Keratinocyte (primary cell): Measurements from ENCODE around the gene CD96. TPM values are rescaled to one million over a fixed set of nuclear protein-coding genes. Genes with fewer than 3 reads are reported as not detected.

Experiments used
- DNase-seq: peaks from one replicate; pipeline ENCODE4 v3.0.0-alpha.2; 2011; ENCODE audit warnings: low read depth, missing footprints, low spot score
- FAIRE-seq: peaks from 2 replicates; lab custom pipeline; 2011; peaks lifted over from hg19 to GRCh38; lab: Jason Lieb, UNC
- H2AFZ ChIP-seq: 2 replicates; pipeline ENCODE4 v1.6.0; 2012; ENCODE audit warnings: low read length, control low read depth, inconsistent platforms; ENCODE audit not compliant: control insufficient read depth
- H3K27ac ChIP-seq: 2 replicates; pipeline ENCODE4 v1.5.1; 2011; ENCODE audit warnings: low read length; ENCODE audit not compliant: control insufficient read depth, insufficient read depth
- H3K27me3 ChIP-seq: 3 replicates; pipeline ENCODE4 v1.6.0; 2011; ENCODE audit warnings: low read length; ENCODE audit not compliant: control insufficient read depth, insufficient read depth; ENCODE audit errors: extremely low read depth
- H3K36me3 ChIP-seq, 2 experiments: 2 replicates in 1 of 2; 3 replicates in 1 of 2; pipeline ENCODE4 v1.5.1; 2011; ENCODE audit warnings: low read length in 2 of 2, mild to moderate bottlenecking in 1 of 2; ENCODE audit not compliant: control insufficient read depth in 2 of 2, insufficient read depth in 2 of 2; ENCODE audit errors: extremely low read depth in 1 of 2
- H3K4me1 ChIP-seq: 3 replicates; pipeline ENCODE4 v1.5.1; 2011; ENCODE audit warnings: low read length; ENCODE audit not compliant: control insufficient read depth, insufficient read depth; ENCODE audit errors: extremely low read depth
- H3K4me2 ChIP-seq: 3 replicates; pipeline ENCODE4 v1.6.0; 2011; ENCODE audit warnings: low read depth, low read length; ENCODE audit not compliant: control insufficient read depth, insufficient read depth; ENCODE audit errors: extremely low read depth
- H3K4me3 ChIP-seq, 3 experiments: fragments of 200-600 bp in 1 of 3; sonication (generic) in 1 of 3; 2 replicates in 2 of 3; 3 replicates in 1 of 3; pipeline ENCODE4 v1.5.1; 2011 to 2016; ENCODE audit warnings: low read length in 3 of 3, mild to moderate bottlenecking in 3 of 3, control low read depth in 2 of 3, inconsistent platforms in 1 of 3, low read depth in 1 of 3, mixed read lengths in 1 of 3, mixed run types in 1 of 3, moderate library complexity in 1 of 3; ENCODE audit not compliant: control insufficient read depth in 2 of 3, insufficient read depth in 2 of 3; ENCODE audit errors: extremely low read depth in 1 of 3
- H3K79me2 ChIP-seq: 2 replicates; pipeline ENCODE4 v1.6.0; 2012; ENCODE audit warnings: low read length; ENCODE audit not compliant: control insufficient read depth, insufficient read depth
- H3K9ac ChIP-seq: 3 replicates; pipeline ENCODE4 v1.6.0; 2011; ENCODE audit warnings: low read length; ENCODE audit not compliant: control insufficient read depth, insufficient read depth; ENCODE audit errors: extremely low read depth
- H3K9me1 ChIP-seq: 3 replicates; pipeline ENCODE4 v1.6.0; 2011; ENCODE audit warnings: low read length; ENCODE audit not compliant: control insufficient read depth, insufficient read depth; ENCODE audit errors: extremely low read depth
- H3K9me3 ChIP-seq: 2 replicates; pipeline ENCODE4 v1.5.1; 2012; ENCODE audit warnings: low read depth, low read length; ENCODE audit not compliant: control insufficient read depth
- H4K20me1 ChIP-seq: 3 replicates; pipeline ENCODE4 v1.6.0; 2011; ENCODE audit warnings: low read length; ENCODE audit not compliant: control insufficient read depth, insufficient read depth; ENCODE audit errors: extremely low read depth
- EZH2 ChIP-seq: IDR thresholded peaks from one replicate; pipeline ENCODE4 v1.6.1; 2012; ENCODE audit warnings: inconsistent platforms, mild to moderate bottlenecking, low read length, moderate library complexity
- dilution Hi-C: fragments of 300-500 bp; cut with MboI; formaldehyde crosslinking; loops from one replicate; pipeline ENCODE4 v1.7.0; 2020; ENCODE audit warnings: low sequenced_read_pairs; ENCODE audit not compliant: extremely low pct_ligation_motif_present
- polyA plus RNA-seq, 5 experiments: library from polyadenylated mRNA; depleted of rRNA in 3 of 5; stranded (reverse) in 3 of 5; stranded (forward) in 1 of 5; unstranded in 1 of 5; fragments of >200 nt; gene quantifications; 1 replicate in 1 of 5; 2 replicates in 3 of 5; 3 replicates in 1 of 5; pipeline versions ENCODE4 v1.2.1 to v1.2.3, GENCODE V29; 2011 to 2012; ENCODE audit warnings: missing spikeins in 2 of 5, low read depth in 1 of 5, low replicate concordance in 1 of 5
- TF ChIP-seq, protein P1 (sequence below), 3 experiments: IDR thresholded peaks in 1 of 3; conservative IDR thresholded peaks in 1 of 3; optimal IDR thresholded peaks in 1 of 3; 2 replicates in 2 of 3; 3 replicates in 1 of 3; pipeline versions ENCODE3 to v1.5.1; 2011; ENCODE audit warnings: low read length in 3 of 3, mild to moderate bottlenecking in 3 of 3, moderate library complexity in 2 of 3, control low read depth in 1 of 3, inconsistent platforms in 1 of 3; ENCODE audit not compliant: insufficient read depth in 2 of 3; ENCODE audit errors: extremely low read depth in 1 of 3

The CD96 gene
- polyA plus RNA-seq, 1 donor (not counting 4 experiments of a cell fraction or from before 2014, with no cell fraction given) = 0.13 TPM

DNA sequence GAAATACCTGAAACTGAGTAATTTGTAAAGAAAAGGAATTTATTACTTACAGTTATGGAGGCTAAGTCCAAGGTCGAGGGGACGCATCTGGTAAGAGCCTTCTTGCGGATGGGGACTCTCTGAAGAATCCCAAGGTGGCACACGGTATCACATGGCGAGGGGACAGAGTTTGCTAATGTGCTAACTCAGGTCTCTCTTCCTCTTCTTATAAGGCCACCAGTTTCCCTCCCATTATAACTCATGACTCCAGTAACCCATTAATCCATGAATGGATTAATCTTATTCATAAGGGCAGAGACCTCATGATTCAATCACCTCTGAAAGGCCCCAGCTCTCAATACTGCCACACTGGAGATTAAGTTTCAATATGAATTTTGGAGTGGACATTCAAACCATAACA, 37.5 kb downstream of the CD96 start:
- dilution Hi-C loops = loop anchor here (25.0 kb wide), 1 partner anchor 108 kb away; no protein-coding TSS in a partner anchor
- no peak overlapping the region for H3K27ac ChIP-seq
- no peak for FAIRE-seq

DNA sequence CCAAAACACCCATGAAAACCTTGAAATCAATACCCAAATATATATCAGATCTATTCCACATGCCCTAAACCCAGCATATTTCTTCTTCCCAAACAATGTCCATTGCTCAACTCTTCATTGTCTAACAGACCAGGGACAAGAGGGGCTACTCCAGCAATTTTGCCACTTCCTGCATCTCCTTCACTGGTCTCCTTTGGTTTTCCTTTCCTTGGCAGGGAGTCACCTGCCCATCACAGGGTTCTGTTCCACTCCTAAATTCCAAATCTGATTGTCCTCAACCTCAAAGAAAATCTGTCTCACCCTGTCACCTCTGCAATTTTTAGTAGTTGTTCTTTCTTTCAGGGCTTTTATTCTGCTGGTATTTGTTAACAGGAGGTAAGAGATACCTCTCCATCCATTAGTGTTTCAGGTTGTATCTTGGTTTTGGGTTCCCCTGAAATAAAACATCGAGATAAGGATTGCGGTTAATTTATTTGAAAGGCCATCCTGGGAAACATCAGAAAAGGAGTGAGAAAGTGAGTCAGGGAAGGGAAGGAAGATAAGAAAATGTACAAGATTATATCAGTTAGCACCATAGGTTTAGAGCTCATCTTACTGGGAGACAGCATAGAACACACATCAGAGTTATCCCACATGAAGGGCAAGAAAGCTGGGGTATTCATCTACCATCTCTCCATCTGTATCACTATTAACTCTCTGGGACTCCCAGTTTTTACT, 39.6 kb downstream of the CD96 start:
- Histone ChIP-seq H3K27ac (peak overlapping the region; percentile 16), H3K4me2 (peak overlapping the region; percentile 58), H4K20me1 (no peaks in the 10 kb centered on the region), H3K4me1 (peaks cover 49% of the 10 kb centered on the region), H3K27me3 (no peaks in the 10 kb centered on the region), H3K9ac (no peak overlapping the region), H3K79me2 (no peaks in the 10 kb centered on the region), H3K9me1 (no peaks in the 10 kb centered on the region), H3K4me3 (no peak overlapping the region), H3K9me3 (no peaks in the 10 kb centered on the region), H2AFZ (no peak overlapping the region), H3K36me3 (no peaks in the 10 kb centered on the region)
- FAIRE-seq (no peak), DNase-seq (no peak)
- dilution Hi-C loops = loop anchor here (25.0 kb wide), 1 partner anchor 106 kb away; no protein-coding TSS in a partner anchor
- TF ChIP-seq, protein P1, sequence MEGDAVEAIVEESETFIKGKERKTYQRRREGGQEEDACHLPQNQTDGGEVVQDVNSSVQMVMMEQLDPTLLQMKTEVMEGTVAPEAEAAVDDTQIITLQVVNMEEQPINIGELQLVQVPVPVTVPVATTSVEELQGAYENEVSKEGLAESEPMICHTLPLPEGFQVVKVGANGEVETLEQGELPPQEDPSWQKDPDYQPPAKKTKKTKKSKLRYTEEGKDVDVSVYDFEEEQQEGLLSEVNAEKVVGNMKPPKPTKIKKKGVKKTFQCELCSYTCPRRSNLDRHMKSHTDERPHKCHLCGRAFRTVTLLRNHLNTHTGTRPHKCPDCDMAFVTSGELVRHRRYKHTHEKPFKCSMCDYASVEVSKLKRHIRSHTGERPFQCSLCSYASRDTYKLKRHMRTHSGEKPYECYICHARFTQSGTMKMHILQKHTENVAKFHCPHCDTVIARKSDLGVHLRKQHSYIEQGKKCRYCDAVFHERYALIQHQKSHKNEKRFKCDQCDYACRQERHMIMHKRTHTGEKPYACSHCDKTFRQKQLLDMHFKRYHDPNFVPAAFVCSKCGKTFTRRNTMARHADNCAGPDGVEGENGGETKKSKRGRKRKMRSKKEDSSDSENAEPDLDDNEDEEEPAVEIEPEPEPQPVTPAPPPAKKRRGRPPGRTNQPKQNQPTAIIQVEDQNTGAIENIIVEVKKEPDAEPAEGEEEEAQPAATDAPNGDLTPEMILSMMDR (optimal IDR thresholded peaks at IDR 0.05 in 1 of 3, IDR thresholded peaks at IDR 0.05 in 1 of 3, conservative IDR thresholded peaks at IDR 0.05 in 1 of 3; ENCODE audit: extremely low read depth in 1 of 3, insufficient read depth in 2 of 3, low read length in 3 of 3) = no peak
- TF ChIP-seq EZH2 = no peak

More for the DNA sequence above, 37.5 kb downstream of the CD96 start:
- Histone ChIP-seq H3K9ac (no peak overlapping the region), H3K4me2 (no peak overlapping the region), H3K27me3 (no peaks in the 10 kb centered on the region), H3K9me1 (no peaks in the 10 kb centered on the region), H2AFZ (no peak overlapping the region), H3K4me3 (no peak overlapping the region), H3K9me3 (no peaks in the 10 kb centered on the region), H4K20me1 (no peaks in the 10 kb centered on the region), H3K4me1 (peaks cover 35% of the 10 kb centered on the region), H3K79me2 (no peaks in the 10 kb centered on the region), H3K36me3 (no peaks in the 10 kb centered on the region)
- no peak for DNase-seq
- TF ChIP-seq, protein P1 (optimal IDR thresholded peaks at IDR 0.05 in 1 of 3, IDR thresholded peaks at IDR 0.05 in 1 of 3, conservative IDR thresholded peaks at IDR 0.05 in 1 of 3; ENCODE audit: extremely low read depth in 1 of 3, insufficient read depth in 2 of 3, low read length in 3 of 3) = no peak
- no peak for TF ChIP-seq EZH2
